GM13977 (cell line): ENCODE data around the gene LPGAT1.

Source experiments
- DNase-seq: peaks from one replicate; pipeline ENCODE4 v3.0.0; 2012; ENCODE audit warnings: low spot score
- CTCF ChIP-seq: IDR thresholded peaks from 2 replicates; pipeline ENCODE4 v1.5.1; 2012; ENCODE audit warnings: mild to moderate bottlenecking, control low read depth; ENCODE audit not compliant: insufficient read depth; ENCODE audit errors: extremely low read depth, missing control alignments
- in situ Hi-C: fragments of 300-500 bp; cut with MboI; formaldehyde crosslinking; loops from one replicate; pipeline ENCODE4 v1.12.0; 2022; ENCODE audit warnings: low sequenced_read_pairs, low pct_unique_long_range_greater_than_20kb, mixed read lengths, inconsistent platforms; ENCODE audit not compliant: unreplicated experiment

Gene LPGAT1

GRCh38 chr1:211738096-211738690 is 92.4 kb downstream of the LPGAT1 start:
- in situ Hi-C loops = no loop called here
- DNase-seq = no peak

GRCh38 chr1:211737115-211738035 is 93.2 kb downstream of the LPGAT1 start:
- no peak for DNase-seq
- TF ChIP-seq CTCF = no peak
- in situ Hi-C loops = no loop called here

More at GRCh38 chr1:211738096-211738690, 92.4 kb downstream of the LPGAT1 start:
- no peak for TF ChIP-seq CTCF

- TF ChIP-seq CTCF = no peak
- no peak for DNase-seq
- in situ Hi-C loops = no loop called here
Observed at GRCh38 chr1:211736351-211736915, 94.1 kb downstream of the LPGAT1 start.

- DNase-seq = no peak
- TF ChIP-seq CTCF = no peak
- in situ Hi-C loops = no loop called here
Observed at GRCh38 chr1:211735208-211736170, 95.1 kb downstream of the LPGAT1 start.

GRCh38 chr1:211734791-211735190 is 95.8 kb downstream of the LPGAT1 start:
- TF ChIP-seq CTCF = no peak
- in situ Hi-C loops = no loop called here
- DNase-seq = no peak

- in situ Hi-C loops = no loop called here
- no peak for DNase-seq
- no peak for TF ChIP-seq CTCF
Observed at GRCh38 chr1:211734359-211734758, 96.2 kb downstream of the LPGAT1 start.
